Loucy (cell line): Measurements from ENCODE around the gene MIER3.
A peak's percentile ranks its signal among the peaks of the same experiment; 100 is the strongest.

Source experiments
- H2AFZ ChIP-seq: fragments of 200-600 bp; sonication (generic); 2 replicates; pipeline ENCODE4 v1.6.0; 2016; ENCODE audit warnings: antibody characterized with exemption, mild to moderate bottlenecking, low read length, moderate library complexity
- H3F3A ChIP-seq: fragments of 200-600 bp; 2 replicates; pipeline ENCODE4 v1.6.0; 2016; ENCODE audit warnings: antibody characterized with exemption, low read depth, mild to moderate bottlenecking
- H3K27me3 ChIP-seq: fragments of 200-600 bp; sonication (generic); 2 replicates; pipeline ENCODE4 v1.6.1; 2014; ENCODE audit warnings: low read length, mild to moderate bottlenecking; ENCODE audit not compliant: insufficient read depth, poor library complexity, severe bottlenecking
- H3K36me3 ChIP-seq: fragments of 200-600 bp; sonication (generic); 2 replicates; pipeline ENCODE4 v1.6.1; 2016; ENCODE audit warnings: low read length; ENCODE audit not compliant: insufficient read depth
- H3K4me1 ChIP-seq: fragments of 200-600 bp; sonication (generic); 2 replicates; pipeline ENCODE4 v1.5.1; 2014; ENCODE audit warnings: low read length, mild to moderate bottlenecking; ENCODE audit not compliant: insufficient read depth, poor library complexity, severe bottlenecking
- H3K4me2 ChIP-seq: fragments of 200-600 bp; sonication (generic); 2 replicates; pipeline ENCODE4 v1.6.0; 2014; ENCODE audit warnings: antibody characterized with exemption, low read length, low read depth, mild to moderate bottlenecking; ENCODE audit not compliant: poor library complexity, severe bottlenecking
- H3K4me3 ChIP-seq: fragments of 200-600 bp; sonication (generic); 2 replicates; pipeline ENCODE4 v1.5.1; 2014; ENCODE audit warnings: low read length, mild to moderate bottlenecking, mixed read lengths; ENCODE audit not compliant: poor library complexity, severe bottlenecking
- H3K79me2 ChIP-seq: fragments of 200-600 bp; sonication (generic); 2 replicates; pipeline ENCODE4 v1.6.1; 2014; ENCODE audit warnings: low read length; ENCODE audit not compliant: insufficient read depth
- H3K9ac ChIP-seq: fragments of 200-600 bp; sonication (generic); 2 replicates; pipeline ENCODE4 v1.6.0; 2014; ENCODE audit warnings: mild to moderate bottlenecking, low read depth, low read length, moderate library complexity; ENCODE audit not compliant: poor library complexity, severe bottlenecking
- H3K9me2 ChIP-seq: fragments of 200-600 bp; sonication (generic); replicated peaks from 2 replicates; pipeline ENCODE4 v1.6.1; 2016; ENCODE audit warnings: low read depth, low read length, mixed read lengths
- H3K9me3 ChIP-seq: fragments of 200-600 bp; sonication (generic); 2 replicates; pipeline ENCODE4 v1.6.1; 2014; ENCODE audit warnings: mild to moderate bottlenecking, antibody characterized with exemption, low read length, low read depth; ENCODE audit not compliant: insufficient read depth
- H4K20me1 ChIP-seq: fragments of 200-600 bp; sonication (generic); 2 replicates; pipeline ENCODE4 v1.6.0; 2014; ENCODE audit warnings: antibody characterized with exemption, low read length, mild to moderate bottlenecking; ENCODE audit not compliant: insufficient read depth, poor library complexity, severe bottlenecking
- CTCF ChIP-seq: fragments of 200-600 bp; sonication (generic); conservative IDR thresholded peaks from 2 replicates; pipeline ENCODE4 v1.5.1; 2014; ENCODE audit warnings: mild to moderate bottlenecking, antibody characterized with exemption, low read length
- EZH2phosphoT487 ChIP-seq: fragments of 200-600 bp; IDR thresholded peaks from 2 replicates; pipeline ENCODE4 v1.6.1; 2018; ENCODE audit warnings: antibody characterized with exemption, mild to moderate bottlenecking, moderate library complexity, borderline replicate concordance

The MIER3 gene

DNA sequence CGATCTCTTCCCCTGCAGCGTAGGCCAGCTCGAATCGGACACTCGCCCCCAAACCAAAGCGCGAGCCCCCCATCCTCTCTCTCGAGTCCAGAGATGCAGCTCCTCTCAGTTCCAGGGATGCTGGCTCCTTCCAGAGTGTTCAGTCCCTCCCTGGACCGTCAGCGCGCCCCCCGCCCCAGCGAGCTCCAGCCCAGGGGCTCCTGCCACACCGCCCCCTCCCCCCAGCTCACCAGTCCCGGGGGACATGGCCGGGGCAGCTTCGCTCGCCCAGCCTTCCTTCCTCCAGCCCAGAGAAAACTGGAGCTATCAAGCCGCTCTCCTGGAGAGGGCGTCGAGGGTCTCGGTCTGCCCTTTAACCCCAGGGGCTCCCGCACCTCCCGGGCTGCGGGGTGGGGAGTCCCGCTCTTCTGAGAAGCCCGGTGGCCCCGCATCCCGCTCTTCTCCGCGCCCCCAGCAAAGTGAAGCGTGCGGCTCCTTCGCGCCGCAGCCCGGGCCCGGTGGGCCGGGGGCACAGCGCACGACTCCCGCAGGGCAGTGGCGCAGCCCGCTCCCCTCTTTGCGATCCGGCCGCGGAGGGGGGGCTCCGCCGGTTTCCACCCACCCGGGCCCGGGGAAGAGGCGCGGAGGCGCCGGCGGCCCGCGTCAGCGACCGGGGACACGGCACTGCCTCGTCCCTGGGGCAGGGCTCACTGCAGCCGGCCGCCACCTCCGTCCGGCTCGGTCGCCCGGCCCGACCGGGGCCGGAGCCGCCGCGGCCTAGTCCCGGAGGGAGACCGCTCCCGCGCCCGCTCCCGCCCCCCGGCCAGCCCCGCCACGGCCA lies 587 bp downstream of the MIER3 start:
- no peaks in the 10 kb centered on the region; the same call in 1 of the 2 replicates for H3K36me3 ChIP-seq
- peak overlapping the region; percentile 90 for H3K4me3 ChIP-seq
- peak; percentile 27 for TF ChIP-seq CTCF
- no peak for TF ChIP-seq EZH2phosphoT487
- H3K79me2 ChIP-seq: peaks cover 44% of the 10 kb centered on the region
- H3K9me3 ChIP-seq: no peaks in the 10 kb centered on the region
- peak overlapping the region; percentile 97 for H3K4me2 ChIP-seq
- H4K20me1 ChIP-seq: peaks cover 27% of the 10 kb centered on the region
- H3K9ac ChIP-seq: peak overlapping the region; percentile 70
- H3K27me3 ChIP-seq: peaks cover 8% of the 10 kb centered on the region
- peak overlapping the region; percentile 30 for H2AFZ ChIP-seq
- peaks cover 22% of the 10 kb centered on the region for H3K4me1 ChIP-seq
- no peaks in the 10 kb centered on the region for H3F3A ChIP-seq
- H3K9me2 ChIP-seq: no peaks in the 10 kb centered on the region

- H3K9me3 ChIP-seq: no peaks in the 10 kb centered on the region
- peaks cover 22% of the 10 kb centered on the region for H3K4me1 ChIP-seq
- peak overlapping the region; percentile 70 for H3K9ac ChIP-seq
- H4K20me1 ChIP-seq: peaks cover 30% of the 10 kb centered on the region
- no peaks in the 10 kb centered on the region for H3F3A ChIP-seq
- H3K9me2 ChIP-seq: no peaks in the 10 kb centered on the region
- peak overlapping the region; percentile 90 for H3K4me3 ChIP-seq
- peaks cover 8% of the 10 kb centered on the region for H3K27me3 ChIP-seq
- peak overlapping the region; percentile 97 for H3K4me2 ChIP-seq
- H3K36me3 ChIP-seq: peaks cover 4% of the 10 kb centered on the region; the same call in 1 of the 2 replicates
- peaks cover 44% of the 10 kb centered on the region for H3K79me2 ChIP-seq
- peak overlapping the region; percentile 30; the same call in 1 of the 2 replicates for H2AFZ ChIP-seq
- no peak for TF ChIP-seq CTCF
Observed at GRCh38 chr5:56950626-56951125, 1.2 kb downstream of the MIER3 start.

GRCh38 chr5:56947052-56947451 lies 4.9 kb downstream of the MIER3 start:
- Histone ChIP-seq H3K9me3 (no peaks in the 10 kb centered on the region), H3K36me3 (peaks cover 25% of the 10 kb centered on the region), H4K20me1 (peaks cover 30% of the 10 kb centered on the region), H2AFZ (no peak overlapping the region), H3F3A (no peaks in the 10 kb centered on the region), H3K4me3 (peak overlapping the region; percentile 13), H3K9me2 (no peaks in the 10 kb centered on the region), H3K27me3 (no peaks in the 10 kb centered on the region), H3K9ac (no peak overlapping the region), H3K4me1 (peaks cover 22% of the 10 kb centered on the region), H3K79me2 (peaks cover 48% of the 10 kb centered on the region), H3K4me2 (peak overlapping the region; percentile 54)
- TF ChIP-seq CTCF (no peak), EZH2phosphoT487 (no peak)
